ENCODE measurements around the gene ZBTB49.

DNA sequence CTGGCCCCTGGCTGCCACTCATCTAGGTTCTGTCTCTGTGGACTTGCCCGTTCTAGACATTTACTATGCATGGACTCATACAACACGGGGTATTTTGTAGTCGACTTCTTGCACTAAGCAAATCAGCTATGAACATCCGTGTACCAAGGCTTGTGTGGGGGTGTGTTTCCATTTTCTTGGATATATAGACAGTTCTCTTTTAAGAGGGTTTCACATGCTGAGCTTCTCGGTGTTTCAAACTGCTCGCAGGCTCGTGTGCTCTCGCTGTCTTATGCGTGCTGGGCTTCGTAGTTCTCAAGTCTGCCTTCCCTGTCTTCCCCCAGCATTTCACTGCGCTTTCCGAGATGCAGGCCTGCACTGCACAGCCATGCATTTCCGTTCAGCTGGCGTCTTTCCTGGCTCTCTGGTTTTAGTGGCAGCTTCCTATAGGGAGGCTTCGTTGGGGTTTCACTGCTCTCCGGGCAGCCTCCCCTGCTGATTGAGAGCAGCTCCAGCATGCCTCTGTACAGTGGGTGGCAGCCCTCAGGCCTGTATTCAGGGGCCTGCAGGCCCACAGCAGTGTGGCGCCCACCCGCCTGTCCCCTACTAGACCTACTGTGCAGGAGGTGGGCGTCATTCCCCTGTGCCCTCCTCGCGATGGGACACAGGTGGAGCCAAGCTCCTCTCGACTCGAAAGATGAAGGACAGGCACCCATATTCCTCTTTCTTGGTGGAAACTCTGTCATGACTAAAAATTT, 27.6 kb downstream of the ZBTB49 start:
- no peak for TF ChIP-seq MXI1 (IDR thresholded peaks at IDR 0.05; ENCODE audit: borderline replicate concordance, low read depth, low read length)
- TF ChIP-seq POLR2A (IDR thresholded peaks at IDR 0.05; ENCODE audit: low read depth, low read length), result no peak
- no peak for TF ChIP-seq CTCF (conservative IDR thresholded peaks at IDR 0.05; ENCODE audit: low read depth, low read length)
- TF ChIP-seq RFX5 (IDR thresholded peaks at IDR 0.05; ENCODE audit: low read depth, low read length), result no peak
- TF ChIP-seq RAD21 (IDR thresholded peaks at IDR 0.05; ENCODE audit: low read length), result no peak
- TF ChIP-seq, protein P1, sequence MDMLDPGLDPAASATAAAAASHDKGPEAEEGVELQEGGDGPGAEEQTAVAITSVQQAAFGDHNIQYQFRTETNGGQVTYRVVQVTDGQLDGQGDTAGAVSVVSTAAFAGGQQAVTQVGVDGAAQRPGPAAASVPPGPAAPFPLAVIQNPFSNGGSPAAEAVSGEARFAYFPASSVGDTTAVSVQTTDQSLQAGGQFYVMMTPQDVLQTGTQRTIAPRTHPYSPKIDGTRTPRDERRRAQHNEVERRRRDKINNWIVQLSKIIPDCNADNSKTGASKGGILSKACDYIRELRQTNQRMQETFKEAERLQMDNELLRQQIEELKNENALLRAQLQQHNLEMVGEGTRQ (IDR thresholded peaks at IDR 0.05; ENCODE audit: low read depth, low read length), result no peak
- no peak for TF ChIP-seq MAFK (IDR thresholded peaks at IDR 0.05; ENCODE audit: low read depth, low read length)
- no peak for TF ChIP-seq CHD1 (IDR thresholded peaks at IDR 0.05; ENCODE audit: low read depth, low read length)
- no peak for TF ChIP-seq ELK1 (IDR thresholded peaks at IDR 0.05; ENCODE audit: borderline replicate concordance, low read depth, low read length)
- TF ChIP-seq MAZ (IDR thresholded peaks at IDR 0.05; ENCODE audit: borderline replicate concordance, low read depth, low read length), result no peak
- TF ChIP-seq CEBPB (IDR thresholded peaks at IDR 0.05; ENCODE audit: low read depth, low read length), result no peak

Measured in IMR-90 (cell line).